Left ventricle myocardium inferior (tissue), 1 donor: ENCODE results near the gene FAXDC2. TPM values are rescaled to one million over a fixed set of nuclear protein-coding genes. Genes with fewer than 3 reads are reported as not detected.

Experiments used
- DNase-seq: peaks from one replicate; pipeline ENCODE4 v3.0.0-alpha.2; 2020
- H3K27ac ChIP-seq: fragments of 200-600 bp; replicated peaks from 2 replicates; pipeline ENCODE4 v1.8.0; 2021
- H3K27me3 ChIP-seq: fragments of 200-600 bp; 2 replicates; pipeline ENCODE4 v1.8.0; 2021; ENCODE audit warnings: low read depth
- H3K36me3 ChIP-seq: fragments of 200-600 bp; 2 replicates; pipeline ENCODE4 v1.8.0; 2021
- H3K4me1 ChIP-seq: fragments of 200-600 bp; 2 replicates; pipeline ENCODE4 v1.8.0; 2021
- H3K4me3 ChIP-seq: fragments of 200-600 bp; 2 replicates; pipeline ENCODE4 v1.8.0; 2021; ENCODE audit warnings: mild to moderate bottlenecking, moderate library complexity
- H3K9me3 ChIP-seq: fragments of 200-600 bp; replicated peaks from 2 replicates; pipeline ENCODE4 v1.8.0; 2021
- CTCF ChIP-seq: fragments of 200-600 bp; IDR thresholded peaks from 2 replicates; pipeline ENCODE4 v1.8.0; 2021; ENCODE audit warnings: antibody characterized with exemption, mild to moderate bottlenecking, borderline replicate concordance
- intact Hi-C: fragments of 100-400 bp; cut with micrococcal nuclease; formaldehyde crosslinking; loops from one replicate; pipeline ENCODE4 v1.11.0; 2022
- long read RNA-seq: library from polyadenylated mRNA; unstranded; transcript quantifications from one replicate; pipeline ENCODE4 v2.0.0, GENCODE V29; 2021
- total RNA-seq: library from RNA; stranded (reverse); fragmentation: NEBNext Ultra II Directional; extraction: Animal tissue kit (Norgen Biotek cat#: 25700); gene quantifications from one replicate; pipeline ENCODE4 v1.2.1, GENCODE V29; 2021
- donor health status: DM: no; HTN: yes; CAD: no; lungs with severe emphysema.

Gene FAXDC2
- total RNA-seq: 23.5 TPM
- long read RNA-seq, transcript FAXDC2-201 (9 exons, 3,251 nt): major isoform, 18 of 25 reads
- long read RNA-seq, partial matches to known transcripts: 0 of 25 reads
- long read RNA-seq, other reads (novel, unspliced or antisense): 5 of 25 reads

DNA sequence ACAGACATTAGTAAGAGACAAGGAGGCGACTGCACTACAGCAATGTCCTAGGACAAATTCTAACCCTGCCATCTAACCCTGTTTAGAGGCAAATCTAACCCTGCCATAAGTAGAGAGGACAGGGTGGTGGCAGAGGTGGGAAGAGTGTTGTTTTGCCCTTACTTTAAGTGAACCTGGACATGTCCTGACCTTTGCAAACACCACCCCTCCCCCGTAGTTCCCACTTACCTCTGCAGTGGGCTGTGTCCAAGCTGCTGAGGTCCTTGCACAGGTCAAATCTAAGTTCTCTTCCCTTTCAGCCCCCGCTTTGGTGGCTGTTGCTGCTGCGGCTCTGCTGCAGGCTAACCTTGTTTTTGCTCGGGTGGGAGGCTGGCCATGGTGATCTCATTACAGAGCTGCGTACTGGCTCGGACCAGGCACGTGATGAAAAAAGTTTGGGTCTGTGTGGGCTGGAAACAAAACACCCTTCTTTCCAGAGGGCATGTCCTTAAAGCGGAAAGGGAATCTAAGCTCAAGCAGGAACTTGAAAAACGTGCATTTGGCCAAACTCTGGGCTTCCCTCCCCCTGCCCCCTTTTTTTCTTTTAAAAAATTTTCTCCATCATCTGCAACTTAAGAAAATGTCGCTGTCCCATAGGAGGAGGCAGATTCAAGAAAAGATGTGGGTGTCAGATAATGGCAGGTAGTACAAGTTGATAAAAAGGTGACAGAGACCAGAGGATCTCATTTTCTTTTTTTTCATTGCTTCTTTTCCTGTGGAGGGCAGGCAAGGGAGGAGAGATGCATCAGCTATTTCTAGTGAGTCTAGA is at the start of gene FAXDC2:
TSS of gene FAXDC2 (minus strand) at position 349 of the 808 bp plus-strand sequence. CDS start 12,425 bp downstream, outside the sequence.
- intact Hi-C loops: no loop called here
- H3K4me1 ChIP-seq: peaks cover 60% of the 10 kb centered on the region

GRCh38 chr5:154900066-154900465 is 49.7 kb upstream of the FAXDC2 start:
- peaks cover 96% of the 10 kb centered on the region for H3K36me3 ChIP-seq
- H3K27ac ChIP-seq: peak overlapping the region; percentile 51
- H3K4me1 ChIP-seq: peaks cover 7% of the 10 kb centered on the region
- H3K9me3 ChIP-seq: no peaks in the 10 kb centered on the region
- H3K4me3 ChIP-seq: no peak overlapping the region
- no peaks in the 10 kb centered on the region for H3K27me3 ChIP-seq
- intact Hi-C loops: no loop called here
- TF ChIP-seq CTCF: no peak
- no peak for DNase-seq

More for the DNA sequence above, at the start of gene FAXDC2:
- H3K27me3 ChIP-seq: no peaks in the 10 kb centered on the region
- H3K27ac ChIP-seq: peak within 1 kb of the TSS; percentile 92
- H3K36me3 ChIP-seq: peaks cover 8% of the 10 kb centered on the region
- H3K4me3 ChIP-seq: peak within 1 kb of the TSS; percentile 73
- DNase-seq: peak; percentile 81
- TF ChIP-seq CTCF: no peak
- H3K9me3 ChIP-seq: no peaks in the 10 kb centered on the region

GRCh38 chr5:154899151-154899816 is 48.9 kb upstream of the FAXDC2 start:
- H3K27me3 ChIP-seq: no peaks in the 10 kb centered on the region
- no peak for DNase-seq
- H3K4me3 ChIP-seq: no peak overlapping the region
- intact Hi-C loops: no loop called here
- no peak for TF ChIP-seq CTCF
- H3K36me3 ChIP-seq: peaks cover 96% of the 10 kb centered on the region
- H3K4me1 ChIP-seq: peaks cover 7% of the 10 kb centered on the region
- H3K9me3 ChIP-seq: no peaks in the 10 kb centered on the region
- H3K27ac ChIP-seq: peak overlapping the region; percentile 51

DNA sequence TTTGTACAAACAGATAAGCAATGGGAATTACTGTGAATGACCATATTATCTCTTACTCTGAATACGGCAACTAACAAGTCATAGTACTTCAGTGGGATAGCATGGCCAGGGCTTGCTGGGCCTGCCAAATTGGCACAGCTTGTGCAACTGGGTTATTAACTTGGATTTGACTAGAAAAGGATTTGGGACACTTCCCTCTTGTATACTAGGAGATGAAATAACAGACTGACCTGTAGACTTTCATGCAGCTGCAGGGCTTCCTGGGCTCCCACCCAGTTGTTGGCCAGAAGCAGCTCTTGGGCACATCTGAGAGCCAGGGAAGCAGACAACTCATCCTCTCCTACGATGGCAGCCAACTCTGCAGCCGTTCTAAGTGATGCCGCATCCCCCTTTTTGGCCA is 47.8 kb upstream of the FAXDC2 start:
- Histone ChIP-seq H3K4me1 (peaks cover 7% of the 10 kb centered on the region), H3K36me3 (peaks cover 96% of the 10 kb centered on the region), H3K27me3 (no peaks in the 10 kb centered on the region), H3K9me3 (no peaks in the 10 kb centered on the region), H3K4me3 (no peak overlapping the region), H3K27ac (no peak overlapping the region)
- DNase-seq: no peak
- intact Hi-C loops: no loop called here
- no peak for TF ChIP-seq CTCF

DNA sequence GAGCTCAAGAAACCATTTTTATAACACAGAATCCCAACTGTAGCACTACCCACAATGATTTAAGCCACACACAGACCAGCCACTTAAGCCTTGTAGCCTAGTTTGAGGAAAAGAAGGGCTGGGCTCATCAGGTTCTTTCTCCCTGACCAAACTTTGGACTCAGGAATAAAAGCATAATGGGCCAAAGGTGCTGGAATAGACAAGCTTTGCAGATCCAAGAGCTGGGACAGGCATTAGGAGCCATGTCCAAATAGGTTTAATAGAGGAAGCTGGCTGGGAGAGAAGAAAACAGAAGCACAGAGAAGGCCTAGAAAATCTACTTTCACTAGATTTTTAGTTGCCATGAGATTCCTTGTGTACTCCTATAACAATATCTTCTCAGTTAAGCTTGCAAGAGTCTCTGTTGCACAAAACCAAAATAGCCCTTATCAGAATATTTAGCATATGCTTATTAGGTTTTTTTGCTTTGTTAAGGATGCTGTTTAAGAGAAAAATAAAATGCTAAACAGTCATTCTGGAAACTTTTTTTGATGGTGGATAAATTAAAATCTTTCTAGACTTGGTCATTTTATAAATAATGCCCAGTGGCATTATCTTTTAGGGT is 46.3 kb upstream of the FAXDC2 start:
- peaks cover 94% of the 10 kb centered on the region for H3K36me3 ChIP-seq
- no peak overlapping the region for H3K4me3 ChIP-seq
- intact Hi-C loops: no loop called here
- no peak for TF ChIP-seq CTCF
- no peaks in the 10 kb centered on the region for H3K27me3 ChIP-seq
- H3K9me3 ChIP-seq: no peaks in the 10 kb centered on the region
- H3K27ac ChIP-seq: peak overlapping the region; percentile 18
- DNase-seq: no peak
- H3K4me1 ChIP-seq: peaks cover 7% of the 10 kb centered on the region
